Measurements from ENCODE around the gene PCDHA3.

GRCh38 chr5:140833993-140834392, 33.1 kb downstream of the PCDHA3 start, which contains the start of gene PCDHA7:
- TF ChIP-seq CTCF (conservative IDR thresholded peaks at IDR 0.05) (0 out of 2 replicates have a peak, but pooled peaks have one; percentile 19), EZH2 (IDR thresholded peaks at IDR 0.05; ENCODE audit: low read depth) (no peak)
